AG04449 (cell line): Measurements from ENCODE around the gene LPA.
"Not testable (repeated sequence)": the region's sequence is repeated elsewhere in the genome, so short reads cannot be mapped to it uniquely, and the experiment has no call there.

Experiments used
- CTCF ChIA-PET: fragments of 350-600 bp; formaldehyde crosslinking; extraction: SDS; loops from one replicate; lab custom pipeline; 2021; ENCODE audit warnings: antibody characterized with exemption; lab: Yijun Ruan, JAX
- POLR2A ChIA-PET: fragments of 400-600, 350-600 bp; formaldehyde crosslinking; extraction: SDS; loops from one replicate; lab custom pipeline; 2020; ENCODE audit warnings: antibody characterized with exemption, inconsistent platforms; lab: Yijun Ruan, JAX
- DNase-seq: peaks from one replicate; pipeline ENCODE4 v3.0.0-alpha.2; 2010; ENCODE audit warnings: low read depth, low spot score
- H3K4me3 ChIP-seq: 2 replicates; pipeline ENCODE4 v1.5.1; 2011; ENCODE audit warnings: low read depth, mild to moderate bottlenecking, control low read depth, low read length
- CTCF ChIP-seq: IDR thresholded peaks from one replicate; pipeline ENCODE4 v1.5.1; 2011; ENCODE audit warnings: mild to moderate bottlenecking, moderate library complexity, low read length, control low read depth, inconsistent platforms; ENCODE audit not compliant: insufficient read depth; ENCODE audit errors: missing control alignments

Gene LPA

GRCh38 chr6:160573943-160574342 is 90.1 kb downstream of the LPA start:
- ChIA-PET POLR2A (no interaction called here), CTCF (no interaction called here)
- no peak for TF ChIP-seq CTCF
- no peak overlapping the region for H3K4me3 ChIP-seq
- DNase-seq: no peak

- POLR2A ChIA-PET, DNase-seq, H3K4me3 ChIP-seq, CTCF ChIA-PET: not testable (repeated sequence)
Observed at GRCh38 chr6:160571201-160571600, 92.9 kb downstream of the LPA start.

GRCh38 chr6:160544802-160545201 is 119.3 kb downstream of the LPA start:
- POLR2A ChIA-PET: no interaction called here
- H3K4me3 ChIP-seq: no peak overlapping the region
- no peak for DNase-seq
- TF ChIP-seq CTCF: no peak
- CTCF ChIA-PET: no interaction called here

- POLR2A ChIA-PET: no interaction called here
- no peak for DNase-seq
- no peak for TF ChIP-seq CTCF
- H3K4me3 ChIP-seq: no peak overlapping the region
- CTCF ChIA-PET: interaction anchor here (1.5 to 6.4 kb wide), 2 partner anchors 13 to 80 kb away, joined by 4 to 98 read pairs; no protein-coding TSS in a partner anchor
Observed at GRCh38 chr6:160535270-160535669, 128.8 kb downstream of the LPA start.

- TF ChIP-seq CTCF: peak; percentile 78
- ChIA-PET POLR2A (no interaction called here), CTCF (interaction anchor here (0.6 to 6.4 kb wide), 8 partner anchors 12 to 837 kb away, joined by 3 to 98 read pairs (median 8); no protein-coding TSS in a partner anchor)
- no peak overlapping the region for H3K4me3 ChIP-seq
- DNase-seq: no peak
Observed at GRCh38 chr6:160534050-160534696, 129.9 kb downstream of the LPA start.

GRCh38 chr6:160532315-160532714 is 131.8 kb downstream of the LPA start:
- TF ChIP-seq CTCF: no peak
- ChIA-PET POLR2A (no interaction called here), CTCF (interaction anchor here (0.8 to 6.4 kb wide), 4 partner anchors 10 to 445 kb away, joined by 3 to 98 read pairs (median 24); no protein-coding TSS in a partner anchor)
- DNase-seq: no peak
- no peak overlapping the region for H3K4me3 ChIP-seq

- no peak for TF ChIP-seq CTCF
- CTCF ChIA-PET: interaction anchor here (4.1 to 6.4 kb wide), 2 partner anchors 10 to 444 kb away, joined by 38 to 98 read pairs; no protein-coding TSS in a partner anchor
- DNase-seq: no peak
- POLR2A ChIA-PET: no interaction called here
- no peak overlapping the region for H3K4me3 ChIP-seq
Observed at GRCh38 chr6:160531826-160532225, 132.2 kb downstream of the LPA start.

- H3K4me3 ChIP-seq, POLR2A ChIA-PET, DNase-seq: not testable (repeated sequence)
- CTCF ChIA-PET: interaction anchor here (6.4 kb wide), 1 partner anchor 8 kb away, joined by 98 read pairs; no protein-coding TSS in a partner anchor
Observed at GRCh38 chr6:160529524-160529923, 134.6 kb downstream of the LPA start.
